HG03066 (cell line): ENCODE data around the gene BMPR1A.
A peak's percentile ranks its signal among the peaks of the same experiment; 100 is the strongest.

Experiments
- ATAC-seq: cut with Tn5 transposase; IDR thresholded peaks from one replicate; pipeline ENCODE4 v1.9.1; 2021; ENCODE audit warnings: low read depth; ENCODE audit not compliant: unreplicated experiment

BMPR1A gene

GRCh38 chr10:86798025-86798424, 41.6 kb downstream of the BMPR1A start:
- ATAC-seq: no peak

- peak; percentile 83 for ATAC-seq
These were observed 42.2 kb downstream of the BMPR1A start for GRCh38 chr10:86798611-86799010.

GRCh38 chr10:86799188-86799845, 42.9 kb downstream of the BMPR1A start:
- no peak for ATAC-seq

GRCh38 chr10:86801995-86802394, 45.6 kb downstream of the BMPR1A start:
- no peak for ATAC-seq

GRCh38 chr10:86802473-86803108, 46.2 kb downstream of the BMPR1A start:
- ATAC-seq: no peak

GRCh38 chr10:86803156-86803555, 46.7 kb downstream of the BMPR1A start:
- no peak for ATAC-seq

GRCh38 chr10:86804805-86805204, 48.4 kb downstream of the BMPR1A start:
- no peak for ATAC-seq

- ATAC-seq: no peak
These were observed 56.7 kb downstream of the BMPR1A start for GRCh38 chr10:86813101-86813500.

- ATAC-seq: no peak
These were observed 57.6 kb downstream of the BMPR1A start for GRCh38 chr10:86813982-86814381.

GRCh38 chr10:86815035-86815617, 58.7 kb downstream of the BMPR1A start:
- ATAC-seq: no peak

GRCh38 chr10:86815640-86816039, 59.2 kb downstream of the BMPR1A start:
- no peak for ATAC-seq

GRCh38 chr10:86817246-86817645, 60.8 kb downstream of the BMPR1A start:
- no peak for ATAC-seq

GRCh38 chr10:86819567-86819966, 63.1 kb downstream of the BMPR1A start:
- no peak for ATAC-seq

- no peak for ATAC-seq
These were observed 64.1 kb downstream of the BMPR1A start for GRCh38 chr10:86820509-86820908.

- ATAC-seq: no peak
These were observed 65.1 kb downstream of the BMPR1A start for GRCh38 chr10:86821388-86821999.

- ATAC-seq: no peak
These were observed 67.1 kb downstream of the BMPR1A start for GRCh38 chr10:86823565-86823964.

GRCh38 chr10:86824151-86824550, 67.7 kb downstream of the BMPR1A start:
- ATAC-seq: no peak

GRCh38 chr10:86825366-86825765, 68.9 kb downstream of the BMPR1A start:
- no peak for ATAC-seq

GRCh38 chr10:86827639-86828038, 71.2 kb downstream of the BMPR1A start:
- no peak for ATAC-seq

- ATAC-seq: no peak
These were observed 71.7 kb downstream of the BMPR1A start for GRCh38 chr10:86828145-86828544.

- ATAC-seq: no peak
These were observed 73.1 kb downstream of the BMPR1A start for GRCh38 chr10:86829472-86829871.
